HG03571 (cell line): Measurements from ENCODE around the gene BRINP3.

ENCODE experiments used
- ATAC-seq: cut with Tn5 transposase; IDR thresholded peaks from one replicate; pipeline ENCODE4 v1.9.1; 2021; ENCODE audit not compliant: unreplicated experiment

BRINP3 gene

GRCh38 chr1:190327271-190327670 is 150.4 kb downstream of the BRINP3 start:
- no peak for ATAC-seq

GRCh38 chr1:190323530-190323929 is 154.1 kb downstream of the BRINP3 start:
- no peak for ATAC-seq

GRCh38 chr1:190322274-190322673 is 155.4 kb downstream of the BRINP3 start:
- ATAC-seq: no peak

GRCh38 chr1:190320952-190321351 is 156.7 kb downstream of the BRINP3 start:
- no peak for ATAC-seq

- ATAC-seq: no peak
These were observed 164.9 kb downstream of the BRINP3 start for GRCh38 chr1:190312763-190313162.

- ATAC-seq: no peak
These were observed 174.2 kb downstream of the BRINP3 start for GRCh38 chr1:190303501-190303900.

- ATAC-seq: no peak
These were observed 181.2 kb downstream of the BRINP3 start for GRCh38 chr1:190296453-190296852.

- no peak for ATAC-seq
These were observed 187.8 kb downstream of the BRINP3 start for GRCh38 chr1:190289897-190290296.

- no peak for ATAC-seq
These were observed 191.6 kb downstream of the BRINP3 start for GRCh38 chr1:190286111-190286510.

GRCh38 chr1:190277107-190277506 is 200.6 kb downstream of the BRINP3 start:
- no peak for ATAC-seq

GRCh38 chr1:190274721-190275120 is 202.9 kb downstream of the BRINP3 start:
- ATAC-seq: no peak

- ATAC-seq: no peak
These were observed 204.5 kb downstream of the BRINP3 start for GRCh38 chr1:190273161-190273560.

- no peak for ATAC-seq
These were observed 215.1 kb downstream of the BRINP3 start for GRCh38 chr1:190262538-190262937.

- no peak for ATAC-seq
These were observed 218.2 kb downstream of the BRINP3 start for GRCh38 chr1:190259424-190259823.

- ATAC-seq: no peak
These were observed 219.7 kb downstream of the BRINP3 start for GRCh38 chr1:190258003-190258402.

- ATAC-seq: no peak
These were observed 225.6 kb downstream of the BRINP3 start for GRCh38 chr1:190252046-190252445.

- ATAC-seq: no peak
These were observed 227.3 kb downstream of the BRINP3 start for GRCh38 chr1:190250368-190250767.

- ATAC-seq: no peak
These were observed 233.3 kb downstream of the BRINP3 start for GRCh38 chr1:190244406-190244805.

- no peak for ATAC-seq
These were observed 234.6 kb downstream of the BRINP3 start for GRCh38 chr1:190243056-190243455.

- no peak for ATAC-seq
These were observed 251.7 kb downstream of the BRINP3 start for GRCh38 chr1:190226006-190226405.

- no peak for ATAC-seq
These were observed 265.2 kb downstream of the BRINP3 start for GRCh38 chr1:190212450-190212849.

GRCh38 chr1:190207733-190208132 is 269.9 kb downstream of the BRINP3 start:
- ATAC-seq: no peak

GRCh38 chr1:190205713-190206112 is 272.0 kb downstream of the BRINP3 start:
- no peak for ATAC-seq

GRCh38 chr1:190196020-190196419 is 281.6 kb downstream of the BRINP3 start:
- no peak for ATAC-seq
